GM19395 (cell line): ENCODE measurements around the gene SLC5A2.
"Not testable (repeated sequence)": the region's sequence is repeated elsewhere in the genome, so short reads cannot be mapped to it uniquely, and the experiment has no call there.

Source experiments
- ATAC-seq: cut with Tn5 transposase; IDR thresholded peaks from one replicate; pipeline ENCODE4 v1.9.1; 2021; ENCODE audit warnings: mild to moderate bottlenecking, moderate library complexity; ENCODE audit not compliant: unreplicated experiment

Gene SLC5A2

GRCh38 chr16:31523768-31524167 lies 40.8 kb downstream of the SLC5A2 start:
- ATAC-seq = not testable (repeated sequence)

DNA sequence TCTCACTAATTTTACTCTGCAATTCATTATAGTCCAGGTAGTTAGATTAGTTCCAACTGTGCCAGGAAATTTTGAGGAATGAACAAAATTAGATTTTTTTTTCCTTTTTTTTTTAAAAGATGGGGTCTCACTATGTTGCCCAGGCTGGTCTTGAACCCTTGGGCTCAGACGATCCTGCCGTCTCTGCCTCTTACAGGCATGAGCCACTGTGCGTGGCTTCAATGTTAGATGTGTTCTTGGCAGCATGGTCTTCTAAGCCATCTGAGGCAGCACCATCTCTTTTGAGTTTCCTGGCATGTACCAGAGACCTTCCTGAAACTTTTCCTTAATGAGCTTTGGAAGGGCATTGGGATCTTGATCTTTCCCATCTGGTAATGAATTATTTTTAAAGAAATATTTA lies 42.2 kb downstream of the SLC5A2 start:
- no peak for ATAC-seq

DNA sequence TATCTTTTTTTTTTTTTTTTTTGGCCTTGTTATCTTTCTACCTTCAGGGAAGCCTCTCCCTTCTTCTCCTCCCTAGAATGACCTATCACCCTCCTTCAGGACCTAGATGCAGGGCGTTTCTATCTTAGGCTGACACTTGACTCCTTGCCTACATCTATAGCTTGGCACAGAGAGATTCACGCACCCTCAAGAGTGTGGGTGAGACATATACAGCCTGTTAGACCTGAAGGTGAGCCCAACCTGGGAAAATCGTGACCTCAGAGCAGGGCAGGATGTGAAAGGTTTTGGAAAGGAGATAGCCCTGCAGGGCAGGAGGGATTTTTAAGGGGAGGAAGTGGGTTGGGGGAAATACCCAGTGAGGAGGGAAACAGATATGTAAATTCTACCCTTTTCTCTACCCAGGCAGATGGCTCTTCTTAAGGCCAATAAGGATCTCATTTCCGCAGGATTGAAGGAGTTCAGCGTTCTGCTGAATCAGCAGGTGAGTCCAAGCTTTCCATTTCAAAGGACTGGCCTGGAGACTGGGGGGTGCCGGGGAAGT lies 44.9 kb downstream of the SLC5A2 start, which contains the start of gene AHSP:
Gene AHSP (plus strand): TSS at position 167 of the 541 bp plus-strand sequence. CDS start 240 bp downstream, at position 407.
- ATAC-seq = no peak

- ATAC-seq = no peak
Observed at GRCh38 chr16:31528523-31529107, 45.7 kb downstream of the SLC5A2 start.

DNA sequence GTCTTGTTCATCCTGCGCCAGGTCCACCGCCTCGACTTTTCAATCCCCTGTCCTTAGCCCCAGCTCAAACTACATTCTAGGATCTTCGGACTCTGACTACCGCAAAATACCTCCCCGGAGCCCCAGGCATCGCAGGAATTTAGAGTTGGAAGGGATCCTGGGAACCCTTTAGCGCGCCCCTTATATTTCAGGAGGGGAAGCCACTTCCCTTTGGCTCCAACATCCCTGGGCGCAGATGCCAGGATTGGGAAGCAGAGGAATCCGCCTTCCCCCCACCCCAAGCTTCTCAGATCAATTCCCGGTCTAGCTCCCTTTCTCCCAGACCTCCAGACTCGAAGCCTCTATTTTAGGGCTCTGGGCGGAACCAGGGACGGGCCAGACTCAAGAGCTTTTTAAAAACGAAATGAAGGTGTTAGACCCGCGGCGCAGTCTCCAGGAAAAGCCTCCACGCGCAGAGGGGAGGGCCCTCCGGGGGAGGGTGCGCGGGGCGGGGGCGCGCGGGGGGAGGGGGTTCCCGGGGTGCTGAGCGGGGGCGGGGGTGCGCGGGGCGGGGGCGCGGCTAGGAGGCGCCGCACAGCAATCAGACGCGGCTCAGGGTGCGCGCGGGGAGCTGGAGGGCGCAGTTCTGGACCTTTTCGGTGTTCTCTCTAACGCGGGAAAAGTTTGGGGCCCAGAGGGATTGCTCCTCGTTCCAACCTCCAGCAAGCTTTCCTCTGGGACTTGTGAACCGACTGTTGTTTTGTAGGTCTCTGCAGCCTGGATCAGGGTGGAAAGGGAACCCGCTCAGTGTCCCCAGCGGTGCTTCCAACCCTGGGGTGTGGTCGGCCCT lies 46.4 kb downstream of the SLC5A2 start:
- no peak for ATAC-seq

GRCh38 chr16:31529937-31530312 lies 47.0 kb downstream of the SLC5A2 start:
- ATAC-seq = no peak

DNA sequence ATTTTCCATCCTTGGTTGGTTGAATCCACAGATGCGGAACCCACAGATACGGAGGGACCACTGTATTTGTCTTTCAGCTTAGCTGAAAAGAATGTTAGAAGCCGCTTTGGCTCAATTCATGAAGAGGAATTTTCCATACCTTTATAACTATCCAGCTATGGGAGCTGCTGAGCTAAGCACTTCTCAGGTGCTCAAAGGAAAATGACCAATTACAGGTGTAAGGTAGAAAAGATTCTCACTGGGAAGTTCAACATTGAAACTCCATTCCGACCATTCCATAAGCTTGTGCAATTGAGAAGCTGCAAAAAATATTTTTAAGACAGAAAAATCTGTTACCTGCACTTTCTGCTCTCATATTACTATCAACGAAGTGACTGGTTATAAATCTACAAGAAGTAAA lies 47.5 kb downstream of the SLC5A2 start:
- no peak for ATAC-seq

DNA sequence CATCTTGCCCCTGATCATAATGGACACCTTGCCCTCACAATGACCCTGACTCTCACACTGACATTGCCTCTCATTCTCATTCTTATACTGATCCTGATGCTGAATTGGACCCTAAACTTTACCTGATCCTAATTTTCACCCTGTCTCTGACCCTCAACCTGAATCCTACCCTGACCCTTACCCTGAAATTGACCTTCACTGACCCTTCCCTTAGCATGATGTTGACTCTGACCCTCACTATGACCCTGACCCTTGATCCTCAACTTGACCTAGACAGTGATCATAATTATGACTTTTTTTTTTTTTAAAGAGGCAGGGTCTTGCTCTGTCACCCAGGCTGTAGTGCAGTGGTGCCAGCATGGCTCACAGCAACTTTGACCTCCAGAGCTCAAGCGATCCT lies 48.2 kb downstream of the SLC5A2 start:
- no peak for ATAC-seq

DNA sequence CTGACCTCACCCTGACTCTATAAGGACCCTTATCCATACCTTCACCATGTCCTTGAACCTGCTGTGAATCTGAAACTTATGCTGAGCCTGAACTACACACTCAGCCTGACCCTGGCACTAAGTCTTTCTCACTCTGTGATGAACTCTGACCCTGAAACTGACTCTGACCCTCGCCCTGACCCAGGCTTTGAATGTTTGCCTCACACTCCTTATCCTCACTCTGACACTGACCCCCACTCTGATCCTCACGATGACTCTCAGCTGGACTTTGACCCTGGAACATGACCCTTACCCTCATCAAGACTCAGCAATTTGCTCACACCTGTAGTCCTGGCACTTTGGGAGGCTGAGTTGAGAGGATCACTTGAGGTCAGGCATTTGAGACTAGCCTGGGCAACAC lies 49.2 kb downstream of the SLC5A2 start:
- no peak for ATAC-seq

DNA sequence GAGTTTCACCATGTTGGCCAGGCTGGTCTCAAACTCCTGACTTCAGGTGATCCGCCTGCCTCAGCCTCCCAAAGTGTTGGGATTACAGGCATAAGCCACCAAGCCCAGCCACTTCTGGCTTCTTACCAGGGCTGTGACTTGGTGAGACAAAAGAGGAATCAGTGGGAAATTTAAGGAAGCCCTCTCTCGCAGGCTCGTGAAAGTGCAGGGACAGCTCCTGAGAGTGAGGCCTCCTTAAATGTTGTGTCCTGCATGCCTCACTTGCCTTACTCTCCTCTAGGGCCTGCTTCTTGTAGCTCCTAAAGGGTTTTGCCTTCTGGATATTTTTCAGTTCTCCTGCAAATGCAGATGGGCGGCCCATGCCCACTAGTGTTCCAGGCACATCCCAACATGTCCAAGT lies 50.0 kb downstream of the SLC5A2 start:
- no peak for ATAC-seq

- ATAC-seq = no peak
Observed at GRCh38 chr16:31535737-31536136, 52.8 kb downstream of the SLC5A2 start.

DNA sequence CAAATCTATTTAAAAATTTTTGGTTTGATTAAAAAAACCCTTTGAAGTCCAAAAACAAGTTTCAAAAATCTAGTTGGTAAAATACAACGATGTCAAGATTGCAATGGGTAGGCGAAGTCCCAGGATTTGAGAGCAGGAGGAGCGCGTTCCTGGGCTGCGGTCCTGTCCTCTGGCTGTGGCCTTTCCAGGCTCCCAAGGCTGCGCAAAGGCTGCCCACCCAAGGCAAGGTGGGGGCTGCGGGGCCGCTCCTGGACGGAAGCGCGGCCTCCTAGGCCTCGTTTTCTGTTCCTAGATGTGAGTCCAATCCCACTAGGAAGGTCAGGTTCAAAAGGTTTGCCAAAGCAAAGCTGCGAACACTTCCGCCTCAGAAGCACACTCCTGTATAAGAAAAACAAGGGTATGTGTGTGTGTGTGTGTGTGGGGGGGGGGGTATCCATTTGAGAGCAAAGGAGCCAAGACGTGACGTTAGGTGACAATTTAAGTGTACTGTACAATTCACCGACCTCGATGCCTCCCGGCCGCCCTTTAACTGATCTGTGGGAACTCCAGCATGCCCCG lies 54.0 kb downstream of the SLC5A2 start:
- ATAC-seq = no peak

DNA sequence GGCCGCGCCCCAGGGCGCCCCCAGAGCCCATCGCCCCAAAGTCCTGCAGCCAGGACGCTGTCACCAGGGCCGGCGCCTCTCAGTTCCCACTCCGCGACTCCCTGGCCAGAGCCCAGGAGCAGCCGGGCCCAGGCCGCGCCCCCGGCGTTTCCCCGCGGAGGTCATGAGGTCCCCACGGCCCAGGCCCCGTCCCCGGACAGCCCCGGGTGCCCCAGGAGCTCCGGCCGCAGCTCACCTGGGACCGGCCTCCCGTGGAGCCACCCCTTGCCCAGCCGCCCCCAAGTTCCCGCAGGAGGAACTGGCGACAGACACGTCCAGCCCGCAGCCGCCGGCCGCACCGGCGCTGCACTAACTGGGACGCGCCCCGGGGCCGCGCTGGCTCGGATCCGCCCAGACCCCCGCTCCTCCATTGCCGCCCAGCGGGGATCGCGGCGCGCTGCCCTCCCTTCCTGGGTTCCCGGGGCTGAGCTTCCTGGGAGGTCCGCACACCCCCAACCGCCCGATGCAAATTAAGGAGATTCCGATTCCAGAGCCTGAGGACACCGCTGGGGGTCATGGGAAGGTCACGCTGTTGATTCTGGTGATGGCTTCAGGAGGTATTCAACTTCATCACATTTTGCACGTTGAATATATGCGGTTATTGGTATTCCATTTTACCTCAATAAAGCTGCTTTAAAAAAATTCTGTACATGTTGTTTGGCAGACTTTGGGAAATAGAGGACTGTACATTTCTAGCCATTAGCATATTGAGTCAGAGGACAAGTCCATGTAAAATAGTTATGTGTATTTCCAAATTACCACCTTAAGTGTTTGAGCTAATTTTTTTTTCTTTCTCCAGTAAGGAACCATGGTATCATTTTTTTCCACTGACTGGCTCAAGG lies 54.7 kb downstream of the SLC5A2 start:
- ATAC-seq = no peak

DNA sequence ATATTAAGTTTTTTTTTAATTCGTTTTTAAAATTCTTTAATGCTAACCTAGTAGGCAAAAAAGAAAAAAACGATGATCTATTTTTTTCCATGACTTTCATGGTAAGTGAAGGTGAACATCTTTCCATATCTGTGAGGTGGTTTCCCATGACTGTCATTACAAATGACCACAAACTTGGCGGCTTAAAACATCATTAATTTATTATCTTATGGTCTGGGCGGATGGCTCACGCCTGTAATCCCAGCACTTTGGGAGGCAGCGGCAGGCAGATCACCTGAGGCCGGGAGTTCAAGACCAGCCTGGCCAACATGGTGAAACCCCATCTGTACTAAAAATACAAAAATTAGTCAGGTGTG lies 55.3 kb downstream of the SLC5A2 start:
- ATAC-seq = not testable (repeated sequence)

DNA sequence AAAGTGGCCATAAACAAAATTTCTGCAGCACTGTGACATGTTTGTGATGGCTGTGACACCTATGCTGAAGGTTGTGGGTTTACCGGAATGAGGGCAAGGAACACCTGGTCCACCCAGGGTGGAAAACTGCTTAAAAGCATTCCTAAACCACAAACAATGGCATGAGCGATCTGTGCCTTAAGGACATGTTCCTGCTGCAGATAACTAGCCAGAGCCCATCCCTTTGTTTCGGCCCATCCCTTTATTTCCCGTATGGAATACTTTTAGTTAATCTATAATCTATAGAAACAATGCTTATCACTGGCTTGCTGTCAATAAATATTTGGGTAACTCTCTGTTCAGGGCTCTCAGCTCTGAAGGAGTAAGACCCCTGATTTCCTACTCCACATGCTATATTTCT lies 56.8 kb downstream of the SLC5A2 start:
- not testable (repeated sequence) for ATAC-seq
